Neural progenitor cell (in vitro differentiated cells): ENCODE measurements around the gene ITGA2.

ENCODE experiments used
- CTCF ChIP-seq: fragments of 200-600 bp; sonication (generic); IDR thresholded peaks from 2 replicates; pipeline ENCODE4 v1.5.1; 2017; ENCODE audit warnings: antibody characterized with exemption, mild to moderate bottlenecking
- EZH2 ChIP-seq: fragments of 200-600 bp; sonication (generic); IDR thresholded peaks from 2 replicates; pipeline ENCODE4 v1.6.1; 2017; ENCODE audit warnings: antibody characterized with exemption, mild to moderate bottlenecking, moderate library complexity

- TF ChIP-seq CTCF (no peak), EZH2 (no peak)
These were observed 100.4 kb downstream of the ITGA2 start for GRCh38 chr5:53089481-53089991.
